HG02798 (cell line): Measurements from ENCODE around the gene CEP57L1.
"Not testable (repeated sequence)": the region's sequence is repeated elsewhere in the genome, so short reads cannot be mapped to it uniquely, and the experiment has no call there.

Experiments
- ATAC-seq: cut with Tn5 transposase; IDR thresholded peaks from one replicate; pipeline ENCODE4 v1.9.1; 2021; ENCODE audit warnings: mild to moderate bottlenecking; ENCODE audit not compliant: unreplicated experiment, poor library complexity

Gene CEP57L1

GRCh38 chr6:109165392-109165974 is 70.2 kb downstream of the CEP57L1 start:
- ATAC-seq = no peak

GRCh38 chr6:109166673-109167072 is 71.4 kb downstream of the CEP57L1 start:
- no peak for ATAC-seq

GRCh38 chr6:109167562-109167961 is 72.3 kb downstream of the CEP57L1 start:
- no peak for ATAC-seq

GRCh38 chr6:109170333-109170732 is 75.0 kb downstream of the CEP57L1 start:
- no peak for ATAC-seq

- ATAC-seq = no peak
Observed at GRCh38 chr6:109172101-109172746, 76.9 kb downstream of the CEP57L1 start.

GRCh38 chr6:109174916-109175315 is 79.6 kb downstream of the CEP57L1 start:
- no peak for ATAC-seq

- no peak for ATAC-seq
Observed at GRCh38 chr6:109178921-109179320, 83.6 kb downstream of the CEP57L1 start.

GRCh38 chr6:109179507-109179906 is 84.2 kb downstream of the CEP57L1 start:
- ATAC-seq = no peak

GRCh38 chr6:109182578-109182977 is 87.3 kb downstream of the CEP57L1 start:
- no peak for ATAC-seq

GRCh38 chr6:109183109-109183650 is 87.9 kb downstream of the CEP57L1 start:
- ATAC-seq = no peak

GRCh38 chr6:109184638-109185037 is 89.3 kb downstream of the CEP57L1 start:
- no peak for ATAC-seq

- no peak for ATAC-seq
Observed at GRCh38 chr6:109186012-109186411, 90.7 kb downstream of the CEP57L1 start.

- ATAC-seq = peak; percentile 55
Observed at GRCh38 chr6:109187399-109188114, 92.2 kb downstream of the CEP57L1 start.

- no peak for ATAC-seq
Observed at GRCh38 chr6:109188115-109188411, 92.8 kb downstream of the CEP57L1 start.

GRCh38 chr6:109191368-109191767 is 96.1 kb downstream of the CEP57L1 start:
- ATAC-seq = not testable (repeated sequence)

- no peak for ATAC-seq
Observed at GRCh38 chr6:109192865-109193264, 97.6 kb downstream of the CEP57L1 start.

- ATAC-seq = no peak
Observed at GRCh38 chr6:109194880-109195279, 99.6 kb downstream of the CEP57L1 start.

- no peak for ATAC-seq
Observed at GRCh38 chr6:109197061-109197460, 101.8 kb downstream of the CEP57L1 start.

- no peak for ATAC-seq
Observed at GRCh38 chr6:109202409-109203264, 107.3 kb downstream of the CEP57L1 start.

GRCh38 chr6:109204511-109204910 is 109.2 kb downstream of the CEP57L1 start:
- ATAC-seq = no peak

- ATAC-seq = no peak
Observed at GRCh38 chr6:109212683-109213082, 117.4 kb downstream of the CEP57L1 start.
